OCI-LY1 (cell line): ENCODE data around the gene TMC2.

Experiments used
- H2AFZ ChIP-seq: fragments of 200-600 bp; sonication (generic), shearing (Covaris generic); 2 replicates; pipeline ENCODE4 v1.6.0; 2014; ENCODE audit warnings: antibody characterized with exemption, mild to moderate bottlenecking, low read length
- H3F3A ChIP-seq: fragments of 200-600 bp; sonication (generic), shearing (Covaris generic); 2 replicates; pipeline ENCODE4 v1.6.0; 2014; ENCODE audit warnings: mild to moderate bottlenecking, antibody characterized with exemption, low read length, moderate library complexity; ENCODE audit not compliant: insufficient read depth
- H3K27ac ChIP-seq: fragments of 200-600 bp; sonication (generic); 2 replicates; pipeline ENCODE4 v1.5.1; 2014; ENCODE audit warnings: low read length, mixed run types, mild to moderate bottlenecking, low read depth; ENCODE audit not compliant: poor library complexity, severe bottlenecking
- H3K27me3 ChIP-seq: fragments of 200-600 bp; sonication (generic); 2 replicates; pipeline ENCODE4 v1.6.0; 2014; ENCODE audit warnings: antibody characterized with exemption, mild to moderate bottlenecking, low read length, moderate library complexity; ENCODE audit not compliant: insufficient read depth
- H3K36me3 ChIP-seq: fragments of 200-600 bp; sonication (generic); 2 replicates; pipeline ENCODE4 v1.6.1; 2014; ENCODE audit warnings: mild to moderate bottlenecking, antibody characterized with exemption, low read length, moderate library complexity, mixed read lengths; ENCODE audit not compliant: insufficient read depth
- H3K4me1 ChIP-seq: fragments of 200-600 bp; sonication (generic); 2 replicates; pipeline ENCODE4 v1.5.1; 2014; ENCODE audit warnings: mild to moderate bottlenecking, low read length, moderate library complexity; ENCODE audit not compliant: insufficient read depth, severe bottlenecking
- H3K4me2 ChIP-seq: fragments of 200-600 bp; sonication (generic), shearing (Covaris generic); 2 replicates; pipeline ENCODE4 v1.6.1; 2014; ENCODE audit warnings: low read length
- H3K4me3 ChIP-seq: fragments of 200-600 bp; sonication (generic); 2 replicates; pipeline ENCODE4 v1.5.1; 2014; ENCODE audit warnings: low read length, low read depth, mild to moderate bottlenecking, mixed read lengths; ENCODE audit not compliant: poor library complexity, severe bottlenecking
- H3K79me2 ChIP-seq: fragments of 200-600 bp; shearing (Covaris generic); 2 replicates; pipeline ENCODE4 v1.6.1; 2016; ENCODE audit warnings: mixed run types, low read length, mixed read lengths; ENCODE audit not compliant: insufficient read depth
- H3K9ac ChIP-seq: fragments of 200-600 bp; sonication (generic), shearing (Covaris generic); 2 replicates; pipeline ENCODE4 v1.6.1; 2014; ENCODE audit warnings: mild to moderate bottlenecking, low read length, mixed read lengths
- H3K9me2 ChIP-seq: fragments of 200-600 bp; sonication (generic), shearing (Covaris generic); 2 replicates; pipeline ENCODE4 v1.6.1; 2014; ENCODE audit warnings: low read depth, mild to moderate bottlenecking, low read length, mixed read lengths
- H3K9me3 ChIP-seq: fragments of 200-600 bp; shearing (Covaris generic); 2 replicates; pipeline ENCODE4 v1.6.1; 2014; ENCODE audit warnings: low read length, mixed read lengths
- H4K20me1 ChIP-seq: fragments of 200-600 bp; sonication (generic), shearing (Covaris generic); 2 replicates; pipeline ENCODE4 v1.6.0; 2016; ENCODE audit warnings: mild to moderate bottlenecking, low read length; ENCODE audit not compliant: insufficient read depth
- CTCF ChIP-seq: fragments of 200-600 bp; sonication (generic), shearing (Covaris generic); IDR thresholded peaks from 2 replicates; pipeline ENCODE4 v1.5.1; 2017; ENCODE audit warnings: mild to moderate bottlenecking, antibody characterized with exemption, low read length, moderate library complexity, mixed read lengths
- EZH2 ChIP-seq: fragments of 200-600 bp; sonication (generic), shearing (Covaris generic); IDR thresholded peaks from 2 replicates; pipeline ENCODE4 v1.8.0; 2017; ENCODE audit warnings: borderline replicate concordance, mixed run types, mild to moderate bottlenecking, antibody characterized with exemption, low read length, moderate library complexity, mixed read lengths

The TMC2 gene

GRCh38 chr20:2535711-2536559 lies 438 bp upstream of the TMC2 start:
- no peaks in the 10 kb centered on the region for H3K79me2 ChIP-seq
- H3K4me2 ChIP-seq, result no peak overlapping the region
- H2AFZ ChIP-seq, result no peak overlapping the region
- H3K9me3 ChIP-seq, result no peaks in the 10 kb centered on the region
- H3K4me3 ChIP-seq, result no peak overlapping the region
- no peak for TF ChIP-seq EZH2
- TF ChIP-seq CTCF, result no peak
- H4K20me1 ChIP-seq, result no peaks in the 10 kb centered on the region
- no peaks in the 10 kb centered on the region for H3K4me1 ChIP-seq
- no peaks in the 10 kb centered on the region for H3F3A ChIP-seq
- H3K27ac ChIP-seq, result no peak overlapping the region
- no peaks in the 10 kb centered on the region for H3K9me2 ChIP-seq
- H3K27me3 ChIP-seq, result 0 out of 2 replicates have a peak, but pooled peaks cover 6% of the 10 kb centered on the region
- no peaks in the 10 kb centered on the region for H3K36me3 ChIP-seq
- no peak overlapping the region for H3K9ac ChIP-seq

GRCh38 chr20:2537101-2537500 lies 728 bp downstream of the TMC2 start:
- no peak overlapping the region for H3K27ac ChIP-seq
- H3K36me3 ChIP-seq, result no peaks in the 10 kb centered on the region
- no peak overlapping the region for H3K9ac ChIP-seq
- H3K79me2 ChIP-seq, result no peaks in the 10 kb centered on the region
- H3F3A ChIP-seq, result no peaks in the 10 kb centered on the region
- H3K4me2 ChIP-seq, result no peak overlapping the region
- H3K4me3 ChIP-seq, result no peak overlapping the region
- H3K4me1 ChIP-seq, result no peaks in the 10 kb centered on the region
- H2AFZ ChIP-seq, result no peak overlapping the region
- H3K9me2 ChIP-seq, result no peaks in the 10 kb centered on the region
- no peaks in the 10 kb centered on the region for H3K9me3 ChIP-seq
- TF ChIP-seq EZH2 (no peak), CTCF (no peak)
- no peaks in the 10 kb centered on the region for H4K20me1 ChIP-seq
- H3K27me3 ChIP-seq, result 0 out of 2 replicates have a peak, but pooled peaks cover 6% of the 10 kb centered on the region

- TF ChIP-seq CTCF (no peak), EZH2 (no peak)
- Histone ChIP-seq H3K4me1 (no peaks in the 10 kb centered on the region), H3K9ac (no peak overlapping the region), H3F3A (no peaks in the 10 kb centered on the region), H3K4me2 (no peak overlapping the region), H3K9me3 (no peaks in the 10 kb centered on the region), H3K36me3 (no peaks in the 10 kb centered on the region), H4K20me1 (no peaks in the 10 kb centered on the region), H3K27ac (no peak overlapping the region), H3K27me3 (0 out of 2 replicates have a peak, but pooled peaks cover 6% of the 10 kb centered on the region), H3K79me2 (no peaks in the 10 kb centered on the region), H3K4me3 (no peak overlapping the region), H2AFZ (no peak overlapping the region), H3K9me2 (no peaks in the 10 kb centered on the region)
Measured at GRCh38 chr20:2538356-2538755, 2.0 kb downstream of the TMC2 start.
